H1 (cell line): ENCODE results near the gene KLF2. TPM values are rescaled to one million over a fixed set of nuclear protein-coding genes. Genes with fewer than 3 reads are reported as not detected.

Source experiments
- CTCF ChIA-PET: fragments of 300-600 bp; sonication (Branson Sonifier 250); formaldehyde crosslinking; loops from one replicate; lab custom pipeline; 2021; ENCODE audit not compliant: partially characterized antibody; lab: Charles Lee
- POLR2A ChIA-PET: fragments of 300-600 bp; sonication (Branson Sonifier 250); formaldehyde crosslinking; loops from one replicate; lab custom pipeline; 2021; ENCODE audit warnings: inconsistent platforms; ENCODE audit not compliant: partially characterized antibody; lab: Charles Lee
- DNase-seq, 2 experiments: peaks; one replicate each; pipeline versions ENCODE4 v3.0.0 to v3.0.0-alpha.2; 2010 to 2022; ENCODE audit warnings: low spot score in 2 of 2, low read depth in 1 of 2, mixed read lengths in 1 of 2
- FAIRE-seq: peaks from 2 replicates; lab custom pipeline; 2011; peaks lifted over from hg19 to GRCh38; lab: Jason Lieb, UNC
- H2AFZ ChIP-seq: 2 replicates; pipeline ENCODE4 v1.8.1; 2012; ENCODE audit warnings: low read length, inconsistent platforms
- H2AK5ac ChIP-seq: 2 replicates; pipeline ENCODE4 v1.6.1; 2013; ENCODE audit warnings: low read depth, low read length
- H2BK120ac ChIP-seq: replicated peaks from 2 replicates; pipeline ENCODE3; 2013; ENCODE audit warnings: low read depth, low read length, inconsistent platforms
- H2BK12ac ChIP-seq: 2 replicates; pipeline ENCODE4 v1.6.1; 2013; ENCODE audit warnings: low read depth, low read length
- H2BK15ac ChIP-seq: 2 replicates; pipeline ENCODE4 v1.6.1; 2013; ENCODE audit warnings: low read length
- H2BK20ac ChIP-seq: 2 replicates; pipeline ENCODE4 v1.6.1; 2013; ENCODE audit warnings: low read length
- H2BK5ac ChIP-seq: 2 replicates; pipeline ENCODE4 v1.6.1; 2013; ENCODE audit warnings: low read depth, low read length
- H3K14ac ChIP-seq: 2 replicates; pipeline ENCODE4 v1.6.1; 2013; ENCODE audit warnings: inconsistent platforms; ENCODE audit not compliant: insufficient read length
- H3K18ac ChIP-seq: 2 replicates; pipeline ENCODE4 v1.6.1; 2013; ENCODE audit warnings: low read length; ENCODE audit errors: extremely low read depth
- H3K23ac ChIP-seq: 2 replicates; pipeline ENCODE4 v1.6.1; 2013; ENCODE audit warnings: inconsistent platforms; ENCODE audit not compliant: insufficient read length
- H3K23me2 ChIP-seq: 2 replicates; pipeline ENCODE4 v1.6.1; 2013; ENCODE audit warnings: low read depth, low read length
- H3K27ac ChIP-seq: 2 replicates; pipeline ENCODE4 v1.6.1; 2011; ENCODE audit warnings: low read depth, low read length, inconsistent platforms
- H3K27me3 ChIP-seq, 4 experiments: replicated peaks in 1 of 4; 1 replicate in 1 of 4; 2 replicates in 3 of 4; pipeline versions ENCODE4 v1.6.1 to v1.8.1; 2011 to 2013; ENCODE audit warnings: low read length in 3 of 4, mild to moderate bottlenecking in 3 of 4, inconsistent platforms in 2 of 4, mixed read lengths in 2 of 4, moderate library complexity in 1 of 4; ENCODE audit not compliant: control insufficient read depth in 3 of 4, insufficient read depth in 3 of 4; ENCODE audit errors: extremely low read depth in 1 of 4
- H3K36me3 ChIP-seq, 4 experiments: 2 replicates each; pipeline versions ENCODE4 v1.6.1 to v1.8.1; 2011 to 2013; ENCODE audit warnings: mild to moderate bottlenecking in 4 of 4, low read length in 3 of 4, moderate library complexity in 2 of 4, control low read depth in 1 of 4, inconsistent platforms in 1 of 4; ENCODE audit not compliant: insufficient read depth in 4 of 4, control insufficient read depth in 2 of 4
- H3K4ac ChIP-seq: replicated peaks from 2 replicates; pipeline ENCODE3; 2013; ENCODE audit warnings: low read length, low read depth, mixed read lengths, inconsistent platforms; ENCODE audit not compliant: insufficient read length
- H3K4me1 ChIP-seq, 4 experiments: replicated peaks in 1 of 4; 1 replicate in 1 of 4; 2 replicates in 3 of 4; pipeline versions ENCODE4 v1.6.1 to v1.8.1; 2011 to 2013; ENCODE audit warnings: low read length in 3 of 4, inconsistent platforms in 2 of 4, mixed read lengths in 1 of 4; ENCODE audit not compliant: insufficient read depth in 4 of 4, control insufficient read depth in 3 of 4
- H3K4me2 ChIP-seq, 2 experiments: 2 replicates each; pipeline versions ENCODE4 v1.6.1 to v1.8.1; 2011 to 2013; ENCODE audit warnings: low read depth in 2 of 2, low read length in 2 of 2, control low read depth in 1 of 2, inconsistent platforms in 1 of 2, mild to moderate bottlenecking in 1 of 2; ENCODE audit not compliant: insufficient read depth in 1 of 2
- H3K4me3 ChIP-seq, 4 experiments: fragments of 200-600, 300-600 bp in 1 of 4; sonication (generic), shearing (Covaris generic), sonication (Bioruptor Twin) in 1 of 4; 2 replicates each; pipeline versions ENCODE4 v1.5.1 to v1.8.1; 2011 to 2016; ENCODE audit warnings: low read length in 4 of 4, low read depth in 3 of 4, control low read depth in 2 of 4, inconsistent platforms in 2 of 4, mild to moderate bottlenecking in 2 of 4, mixed read lengths in 1 of 4, moderate library complexity in 1 of 4; ENCODE audit not compliant: insufficient read depth in 2 of 4; ENCODE audit errors: extremely low read depth in 1 of 4
- H3K56ac ChIP-seq: replicated peaks from 2 replicates; pipeline ENCODE3; 2013; ENCODE audit warnings: low read depth, mild to moderate bottlenecking, mixed read lengths, low read length, inconsistent platforms; ENCODE audit not compliant: insufficient read length
- H3K79me1 ChIP-seq: 2 replicates; pipeline ENCODE4 v1.6.1; 2013; ENCODE audit warnings: low read depth, low read length, control low read depth
- H3K79me2 ChIP-seq, 2 experiments: 2 replicates each; pipeline versions ENCODE4 v1.6.1 to v1.8.1; 2012 to 2013; ENCODE audit warnings: low read length in 2 of 2, mild to moderate bottlenecking in 2 of 2, inconsistent platforms in 1 of 2; ENCODE audit not compliant: insufficient read depth in 2 of 2, control insufficient read depth in 1 of 2
- H3K9ac ChIP-seq, 4 experiments: replicated peaks in 1 of 4; 1 replicate in 1 of 4; 2 replicates in 3 of 4; pipeline versions ENCODE4 v1.6.1 to v1.8.1; 2011 to 2013; ENCODE audit warnings: low read depth in 3 of 4, low read length in 3 of 4, control low read depth in 2 of 4, mild to moderate bottlenecking in 2 of 4, moderate library complexity in 2 of 4, inconsistent platforms in 1 of 4; ENCODE audit errors: extremely low read depth in 1 of 4
- H3K9me3 ChIP-seq, 2 experiments: 2 replicates each; pipeline versions ENCODE4 v1.6.1 to v1.8.1; 2012 to 2013; ENCODE audit warnings: mild to moderate bottlenecking in 2 of 2, moderate library complexity in 2 of 2, control low read depth in 1 of 2, inconsistent platforms in 1 of 2, low read depth in 1 of 2, low read length in 1 of 2, mixed read lengths in 1 of 2; ENCODE audit not compliant: insufficient read depth in 2 of 2
- H4K20me1 ChIP-seq, 2 experiments: replicated peaks in 1 of 2; 2 replicates each; pipeline versions ENCODE3 to v1.8.1; 2011 to 2013; ENCODE audit warnings: inconsistent platforms in 2 of 2, low read length in 2 of 2, mild to moderate bottlenecking in 1 of 2; ENCODE audit not compliant: insufficient read depth in 2 of 2, control insufficient read depth in 1 of 2
- H4K5ac ChIP-seq: 2 replicates; pipeline ENCODE4 v1.6.1; 2013; ENCODE audit warnings: low read length, low read depth, mixed read lengths, inconsistent platforms; ENCODE audit not compliant: insufficient read length
- H4K8ac ChIP-seq: 2 replicates; pipeline ENCODE4 v1.8.0; 2013; ENCODE audit warnings: mild to moderate bottlenecking, moderate library complexity, low read length, inconsistent platforms; ENCODE audit not compliant: insufficient read depth; ENCODE audit errors: extremely low read depth
- H4K91ac ChIP-seq: replicated peaks from 2 replicates; pipeline ENCODE3; 2013; ENCODE audit warnings: low read length, mixed read lengths, inconsistent platforms; ENCODE audit not compliant: insufficient read length
- BCL11A ChIP-seq, 2 experiments: IDR thresholded peaks; one replicate each; pipeline ENCODE4 v1.6.1; 2011; ENCODE audit warnings: low read depth in 2 of 2, low read length in 2 of 2, mild to moderate bottlenecking in 2 of 2
- CHD2 ChIP-seq: IDR thresholded peaks from 2 replicates; pipeline ENCODE4 v1.6.1; 2012; ENCODE audit warnings: low read length, improper control_type of control experiment
- CTBP2 ChIP-seq: IDR thresholded peaks from 2 replicates; pipeline ENCODE4 v1.7.0; 2011; ENCODE audit warnings: borderline replicate concordance, mild to moderate bottlenecking, moderate library complexity, mixed read lengths, low read length; ENCODE audit not compliant: insufficient read depth, insufficient read length
- JUN ChIP-seq: IDR thresholded peaks from 2 replicates; pipeline ENCODE4 v1.6.1; 2011; ENCODE audit warnings: low read depth, mild to moderate bottlenecking, improper control_type of control experiment, low read length
- KDM1A ChIP-seq: fragments of 200-600, 300-600 bp; sonication (generic); IDR thresholded peaks from 2 replicates; pipeline ENCODE4 v1.7.1; 2016; ENCODE audit warnings: mild to moderate bottlenecking, low read length, borderline replicate concordance
- PHF8 ChIP-seq: fragments of 200-600 bp; sonication (generic); conservative IDR thresholded peaks from 2 replicates; pipeline ENCODE4 v1.7.1; 2012; ENCODE audit warnings: low read depth, mild to moderate bottlenecking, inconsistent platforms, low read length, moderate library complexity
- POLR2A ChIP-seq, 2 experiments: IDR thresholded peaks; 1 replicate in 1 of 2; 2 replicates in 1 of 2; pipeline ENCODE4 v1.6.1; 2011; ENCODE audit warnings: low read depth in 2 of 2, low read length in 2 of 2, mild to moderate bottlenecking in 2 of 2; ENCODE audit errors: control extremely low read depth in 1 of 2
- RBBP5 ChIP-seq: IDR thresholded peaks from 2 replicates; pipeline ENCODE4 v1.7.1; 2012; ENCODE audit warnings: low read depth, mild to moderate bottlenecking, inconsistent platforms, low read length, moderate library complexity, borderline replicate concordance
- RNF2 ChIP-seq: fragments of 200-900, 300-1000 bp; sonication (generic); IDR thresholded peaks from 2 replicates; pipeline ENCODE4 v1.7.1; 2016; ENCODE audit warnings: borderline replicate concordance, low read depth, mild to moderate bottlenecking, antibody characterized with exemption, low read length; ENCODE audit not compliant: poor library complexity, severe bottlenecking; ENCODE audit errors: missing control alignments
- SIN3A ChIP-seq, 2 experiments: IDR thresholded peaks in 1 of 2; conservative IDR thresholded peaks in 1 of 2; 2 replicates each; pipeline ENCODE4 v1.6.1; 2011 to 2012; ENCODE audit warnings: low read length in 2 of 2, improper control_type of control experiment in 1 of 2, low read depth in 1 of 2, mild to moderate bottlenecking in 1 of 2
- SP2 ChIP-seq: IDR thresholded peaks from 2 replicates; pipeline ENCODE4 v1.6.1; 2012; ENCODE audit warnings: mild to moderate bottlenecking, low read length, inconsistent platforms
- SP4 ChIP-seq: IDR thresholded peaks from 2 replicates; pipeline ENCODE4 v1.6.1; 2012; ENCODE audit warnings: low read length, inconsistent platforms
- TAF1 ChIP-seq: IDR thresholded peaks from 2 replicates; pipeline ENCODE4 v1.6.1; 2011; ENCODE audit warnings: mild to moderate bottlenecking, low read depth, low read length
- TCF12 ChIP-seq: IDR thresholded peaks from 2 replicates; pipeline ENCODE4 v1.6.1; 2011; ENCODE audit warnings: low read depth, mild to moderate bottlenecking, low read length
- WGBS, 2 experiments: shearing (Covaris generic) in 1 of 2; methylation state at CpG; one replicate each; pipeline versions ENCODE4 v1.1.6 to v1.1.7; 2013 to 2015; ENCODE audit warnings: low lambda C conversion rate in 2 of 2, mixed read lengths in 2 of 2, inconsistent platforms in 1 of 2, low coverage in 1 of 2, missing lambda C conversion rate in 1 of 2; ENCODE audit not compliant: insufficient replicate concordance in 2 of 2, insufficient coverage in 1 of 2, insufficient read length in 1 of 2; ENCODE audit errors: extremely low coverage in 1 of 2, missing lambda C conversion rate in 1 of 2; 5-methylcytosine and 5-hydroxymethylcytosine counted together
- polyA plus RNA-seq, 7 experiments: library from polyadenylated mRNA; depleted of rRNA in 3 of 7; stranded (reverse) in 5 of 7; unstranded in 2 of 7; fragments of >200 nt in 5 of 7; fragments of 200-250 nt in 2 of 7; gene quantifications; 1 replicate in 5 of 7; 2 replicates in 1 of 7; 4 replicates in 1 of 7; pipeline versions ENCODE4 v1.2.1 to v1.2.3, GENCODE V29; 2011 to 2013; ENCODE audit warnings: missing spikeins in 2 of 7, mixed read lengths in 2 of 7
- total RNA-seq: library from RNA; stranded (reverse); fragmentation: NEBNext Ultra II Directional; extraction: Animal tissue kit (Norgen Biotek cat#: 25700); gene quantifications from 2 replicates; pipeline ENCODE4 v1.2.1, GENCODE V29; 2021

KLF2 gene
- total and polyA plus RNA-seq, 2 of the 8 experiments (the other 6 are each of a cell fraction or from before 2014, with no cell fraction given) = 0.19 to 0.33 TPM

DNA sequence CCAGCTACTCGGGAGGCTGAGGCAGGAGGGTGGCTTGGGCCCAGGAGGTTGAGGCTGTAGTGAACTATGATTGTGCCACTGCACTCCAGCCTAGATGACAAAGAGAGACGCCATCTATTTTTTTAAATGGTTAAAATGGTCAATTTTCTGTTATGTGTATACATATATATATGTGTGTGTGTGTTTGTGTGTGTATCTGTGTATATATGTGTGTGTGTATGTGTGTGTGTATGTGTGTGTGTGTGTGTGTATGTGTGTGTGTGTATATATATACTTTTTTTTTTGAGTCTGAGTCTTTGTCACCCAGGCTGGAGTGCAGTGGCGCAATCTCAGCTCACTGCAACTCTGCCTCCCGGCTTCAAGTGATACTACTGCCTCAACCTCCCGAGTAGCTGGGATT is 42.9 kb upstream of the KLF2 start:
- H3K27ac ChIP-seq = no peak overlapping the region
- H2BK5ac ChIP-seq = no peak overlapping the region
- H3K18ac ChIP-seq = no peak overlapping the region
- no peak overlapping the region for H3K4ac ChIP-seq
- H3K27me3 ChIP-seq = no peaks in the 10 kb centered on the region
- H4K5ac ChIP-seq = no peak overlapping the region
- no peak overlapping the region for H3K56ac ChIP-seq
- ChIA-PET CTCF (interaction anchor here (0.7 to 2.0 kb wide), 4 partner anchors 11 to 50 kb away, joined by 3 to 5 read pairs (median 3); no protein-coding TSS in a partner anchor), POLR2A (no interaction called here)
- no peak overlapping the region for H4K91ac ChIP-seq
- H2BK20ac ChIP-seq = no peak overlapping the region
- no peaks in the 10 kb centered on the region for H3K9me3 ChIP-seq
- H3K4me1 ChIP-seq = peaks cover 0 to 11% (median 7%) of the 10 kb centered on the region in 4 experiments; a peak in 4 of 7 replicates
- H2BK120ac ChIP-seq = no peak overlapping the region
- no peak overlapping the region for H2BK12ac ChIP-seq
- no peak overlapping the region for H3K9ac ChIP-seq
- H3K79me2 ChIP-seq = no peaks in the 10 kb centered on the region
- no peaks in the 10 kb centered on the region for H4K20me1 ChIP-seq
- no peak overlapping the region for H2BK15ac ChIP-seq
- no peaks in the 10 kb centered on the region for H3K23me2 ChIP-seq
- no peak overlapping the region for H2AK5ac ChIP-seq
- H3K4me3 ChIP-seq = no peak overlapping the region
- DNase-seq (no peak), FAIRE-seq (no peak)
- no peak overlapping the region for H3K4me2 ChIP-seq
- no peaks in the 10 kb centered on the region for H3K36me3 ChIP-seq
- no peaks in the 10 kb centered on the region for H3K79me1 ChIP-seq
- H4K8ac ChIP-seq = no peak overlapping the region
- no peak overlapping the region for H2AFZ ChIP-seq
- 93% methylated on average over 5 of the region's 5 CpGs; no CpG with 5 or more reads in 1 of the 2 experiments for WGBS, 2 experiments
- no peak overlapping the region for H3K23ac ChIP-seq
- no peak overlapping the region for H3K14ac ChIP-seq
- no peak for TF ChIP-seq JUN
- TF ChIP-seq SP2 = no peak
- TF ChIP-seq RBBP5 = no peak
- TF ChIP-seq RNF2 = no peak
- TF ChIP-seq SIN3A (conservative IDR thresholded peaks at IDR 0.05 in 1 of 2, IDR thresholded peaks at IDR 0.05 in 1 of 2; ENCODE audit: low read depth in 1 of 2, low read length in 2 of 2) = no peak
- TF ChIP-seq POLR2A (IDR thresholded peaks at IDR 0.05; ENCODE audit: control extremely low read depth in 1 of 2, low read depth in 2 of 2, low read length in 2 of 2) = no peak
- TF ChIP-seq CTBP2 = no peak
- no peak for TF ChIP-seq KDM1A
- TF ChIP-seq BCL11A (IDR thresholded peaks at IDR 0.05; ENCODE audit: low read depth in 2 of 2, low read length in 2 of 2) = no peak
- TF ChIP-seq PHF8 = no peak
- no peak for TF ChIP-seq TAF1
- no peak for TF ChIP-seq CHD2
- no peak for TF ChIP-seq TCF12
- TF ChIP-seq SP4 = no peak
